Loucy (cell line): ENCODE data around the gene SRPRB.

Source experiments
- H2AFZ ChIP-seq: fragments of 200-600 bp; sonication (generic); 2 replicates; pipeline ENCODE4 v1.6.0; 2016; ENCODE audit warnings: antibody characterized with exemption, mild to moderate bottlenecking, low read length, moderate library complexity
- H3F3A ChIP-seq: fragments of 200-600 bp; 2 replicates; pipeline ENCODE4 v1.6.0; 2016; ENCODE audit warnings: antibody characterized with exemption, low read depth, mild to moderate bottlenecking
- H3K27me3 ChIP-seq: fragments of 200-600 bp; sonication (generic); 2 replicates; pipeline ENCODE4 v1.6.1; 2014; ENCODE audit warnings: low read length, mild to moderate bottlenecking; ENCODE audit not compliant: insufficient read depth, poor library complexity, severe bottlenecking
- H3K36me3 ChIP-seq: fragments of 200-600 bp; sonication (generic); 2 replicates; pipeline ENCODE4 v1.6.1; 2016; ENCODE audit warnings: low read length; ENCODE audit not compliant: insufficient read depth
- H3K4me1 ChIP-seq: fragments of 200-600 bp; sonication (generic); 2 replicates; pipeline ENCODE4 v1.5.1; 2014; ENCODE audit warnings: low read length, mild to moderate bottlenecking; ENCODE audit not compliant: insufficient read depth, poor library complexity, severe bottlenecking
- H3K4me2 ChIP-seq: fragments of 200-600 bp; sonication (generic); 2 replicates; pipeline ENCODE4 v1.6.0; 2014; ENCODE audit warnings: antibody characterized with exemption, low read length, low read depth, mild to moderate bottlenecking; ENCODE audit not compliant: poor library complexity, severe bottlenecking
- H3K4me3 ChIP-seq: fragments of 200-600 bp; sonication (generic); 2 replicates; pipeline ENCODE4 v1.5.1; 2014; ENCODE audit warnings: low read length, mild to moderate bottlenecking, mixed read lengths; ENCODE audit not compliant: poor library complexity, severe bottlenecking
- H3K79me2 ChIP-seq: fragments of 200-600 bp; sonication (generic); 2 replicates; pipeline ENCODE4 v1.6.1; 2014; ENCODE audit warnings: low read length; ENCODE audit not compliant: insufficient read depth
- H3K9ac ChIP-seq: fragments of 200-600 bp; sonication (generic); 2 replicates; pipeline ENCODE4 v1.6.0; 2014; ENCODE audit warnings: mild to moderate bottlenecking, low read depth, low read length, moderate library complexity; ENCODE audit not compliant: poor library complexity, severe bottlenecking
- H3K9me2 ChIP-seq: fragments of 200-600 bp; sonication (generic); replicated peaks from 2 replicates; pipeline ENCODE4 v1.6.1; 2016; ENCODE audit warnings: low read depth, low read length, mixed read lengths
- H3K9me3 ChIP-seq: fragments of 200-600 bp; sonication (generic); 2 replicates; pipeline ENCODE4 v1.6.1; 2014; ENCODE audit warnings: mild to moderate bottlenecking, antibody characterized with exemption, low read length, low read depth; ENCODE audit not compliant: insufficient read depth
- H4K20me1 ChIP-seq: fragments of 200-600 bp; sonication (generic); 2 replicates; pipeline ENCODE4 v1.6.0; 2014; ENCODE audit warnings: antibody characterized with exemption, low read length, mild to moderate bottlenecking; ENCODE audit not compliant: insufficient read depth, poor library complexity, severe bottlenecking
- EZH2phosphoT487 ChIP-seq: fragments of 200-600 bp; IDR thresholded peaks from 2 replicates; pipeline ENCODE4 v1.6.1; 2018; ENCODE audit warnings: antibody characterized with exemption, mild to moderate bottlenecking, moderate library complexity, borderline replicate concordance
- TF ChIP-seq, protein P1 (sequence below): fragments of 200-600 bp; sonication (generic); conservative IDR thresholded peaks from 2 replicates; pipeline ENCODE4 v1.5.1; 2014; ENCODE audit warnings: mild to moderate bottlenecking, antibody characterized with exemption, low read length

The SRPRB gene

GRCh38 chr3:133864616-133865015 lies 59.0 kb downstream of the SRPRB start:
- Histone ChIP-seq H3K27me3 (no peaks in the 10 kb centered on the region), H3K4me1 (no peaks in the 10 kb centered on the region), H3K9ac (no peak overlapping the region), H3F3A (no peaks in the 10 kb centered on the region), H4K20me1 (no peaks in the 10 kb centered on the region), H2AFZ (no peak overlapping the region), H3K36me3 (no peaks in the 10 kb centered on the region), H3K79me2 (no peaks in the 10 kb centered on the region), H3K4me3 (no peak overlapping the region), H3K9me2 (no peaks in the 10 kb centered on the region), H3K9me3 (no peaks in the 10 kb centered on the region), H3K4me2 (no peak overlapping the region)
- TF ChIP-seq, protein P1, sequence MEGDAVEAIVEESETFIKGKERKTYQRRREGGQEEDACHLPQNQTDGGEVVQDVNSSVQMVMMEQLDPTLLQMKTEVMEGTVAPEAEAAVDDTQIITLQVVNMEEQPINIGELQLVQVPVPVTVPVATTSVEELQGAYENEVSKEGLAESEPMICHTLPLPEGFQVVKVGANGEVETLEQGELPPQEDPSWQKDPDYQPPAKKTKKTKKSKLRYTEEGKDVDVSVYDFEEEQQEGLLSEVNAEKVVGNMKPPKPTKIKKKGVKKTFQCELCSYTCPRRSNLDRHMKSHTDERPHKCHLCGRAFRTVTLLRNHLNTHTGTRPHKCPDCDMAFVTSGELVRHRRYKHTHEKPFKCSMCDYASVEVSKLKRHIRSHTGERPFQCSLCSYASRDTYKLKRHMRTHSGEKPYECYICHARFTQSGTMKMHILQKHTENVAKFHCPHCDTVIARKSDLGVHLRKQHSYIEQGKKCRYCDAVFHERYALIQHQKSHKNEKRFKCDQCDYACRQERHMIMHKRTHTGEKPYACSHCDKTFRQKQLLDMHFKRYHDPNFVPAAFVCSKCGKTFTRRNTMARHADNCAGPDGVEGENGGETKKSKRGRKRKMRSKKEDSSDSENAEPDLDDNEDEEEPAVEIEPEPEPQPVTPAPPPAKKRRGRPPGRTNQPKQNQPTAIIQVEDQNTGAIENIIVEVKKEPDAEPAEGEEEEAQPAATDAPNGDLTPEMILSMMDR = no peak
- no peak for TF ChIP-seq EZH2phosphoT487

- H3K36me3 ChIP-seq = no peaks in the 10 kb centered on the region
- H3K9me3 ChIP-seq = no peaks in the 10 kb centered on the region
- no peaks in the 10 kb centered on the region for H4K20me1 ChIP-seq
- TF ChIP-seq EZH2phosphoT487 = no peak
- TF ChIP-seq, protein P1 = peak; percentile 35; the same call in 1 of the 2 replicates
- no peaks in the 10 kb centered on the region for H3K4me1 ChIP-seq
- no peak overlapping the region for H3K9ac ChIP-seq
- no peak overlapping the region for H2AFZ ChIP-seq
- no peaks in the 10 kb centered on the region for H3K27me3 ChIP-seq
- no peaks in the 10 kb centered on the region for H3F3A ChIP-seq
- H3K4me2 ChIP-seq = no peak overlapping the region
- no peaks in the 10 kb centered on the region for H3K79me2 ChIP-seq
- H3K4me3 ChIP-seq = no peak overlapping the region
- H3K9me2 ChIP-seq = no peaks in the 10 kb centered on the region
These were observed 59.7 kb downstream of the SRPRB start for GRCh38 chr3:133865136-133865855.

DNA sequence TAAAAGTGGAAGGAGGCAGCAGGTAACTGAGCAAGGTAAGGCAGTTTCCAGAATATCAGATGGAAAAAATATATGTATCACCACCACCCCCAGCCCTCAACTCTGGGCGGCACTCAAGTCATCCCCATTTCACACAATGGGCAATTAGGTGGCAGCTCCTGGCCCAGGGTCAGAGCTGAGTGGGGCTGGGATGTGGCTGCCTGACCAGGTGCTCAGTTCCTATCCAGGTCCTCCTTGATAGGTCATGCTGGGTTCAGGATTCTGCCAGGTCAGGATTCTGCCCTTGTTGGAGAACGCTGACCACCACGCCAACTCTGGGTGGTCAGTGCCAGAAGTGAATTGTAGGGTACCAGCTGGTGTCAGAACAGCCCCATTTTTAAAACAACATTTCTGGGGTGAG lies 60.5 kb downstream of the SRPRB start:
- H2AFZ ChIP-seq = no peak overlapping the region
- H3K79me2 ChIP-seq = no peaks in the 10 kb centered on the region
- H3K4me2 ChIP-seq = no peak overlapping the region
- no peaks in the 10 kb centered on the region for H3K27me3 ChIP-seq
- no peaks in the 10 kb centered on the region for H3K9me2 ChIP-seq
- no peaks in the 10 kb centered on the region for H4K20me1 ChIP-seq
- no peaks in the 10 kb centered on the region for H3K36me3 ChIP-seq
- H3K4me3 ChIP-seq = no peak overlapping the region
- TF ChIP-seq EZH2phosphoT487 = no peak
- TF ChIP-seq, protein P1 = no peak
- H3K9ac ChIP-seq = no peak overlapping the region
- H3K4me1 ChIP-seq = no peaks in the 10 kb centered on the region
- no peaks in the 10 kb centered on the region for H3K9me3 ChIP-seq
- H3F3A ChIP-seq = no peaks in the 10 kb centered on the region
